NT2/D1 (cell line): ENCODE measurements around the gene INSRR.

ENCODE experiments used
- DNase-seq: peaks from one replicate; pipeline ENCODE4 v3.0.0-alpha.2; 2011; ENCODE audit warnings: low read depth, low spot score
- H3K27me3 ChIP-seq: 2 replicates; pipeline ENCODE4 v1.6.0; 2011; ENCODE audit warnings: mild to moderate bottlenecking; ENCODE audit not compliant: insufficient read length, insufficient read depth
- H3K36me3 ChIP-seq: 2 replicates; pipeline ENCODE4 v1.6.1; 2011; ENCODE audit warnings: mild to moderate bottlenecking, low read length, mixed read lengths; ENCODE audit not compliant: insufficient read depth, insufficient read length
- H3K4me1 ChIP-seq: 2 replicates; pipeline ENCODE4 v1.5.1; 2011; ENCODE audit not compliant: insufficient read depth, insufficient read length
- H3K4me3 ChIP-seq: 2 replicates; pipeline ENCODE4 v1.5.1; 2011; ENCODE audit warnings: low read depth; ENCODE audit not compliant: insufficient read length
- H3K9ac ChIP-seq: 2 replicates; pipeline ENCODE4 v1.6.0; 2011; ENCODE audit warnings: low read depth; ENCODE audit not compliant: insufficient read length
- H3K9me3 ChIP-seq: 2 replicates; pipeline ENCODE4 v1.5.1; 2011; ENCODE audit warnings: mild to moderate bottlenecking, low read length; ENCODE audit not compliant: insufficient read depth
- SUZ12 ChIP-seq: IDR thresholded peaks from 2 replicates; pipeline ENCODE4 v1.6.1; 2011; ENCODE audit not compliant: insufficient read length, insufficient read depth; ENCODE audit errors: extremely low read depth
- YY1 ChIP-seq: IDR thresholded peaks from 2 replicates; pipeline ENCODE4 v1.6.1; 2011; ENCODE audit not compliant: insufficient read length, insufficient read depth
- ZNF274 ChIP-seq: IDR thresholded peaks from 2 replicates; pipeline ENCODE4 v1.6.1; 2011; ENCODE audit warnings: mild to moderate bottlenecking, low read depth, low read length

Gene INSRR

GRCh38 chr1:156869455-156869854, 10.5 kb upstream of the INSRR start:
- Histone ChIP-seq H3K4me3 (no peak overlapping the region), H3K4me1 (peaks cover 17% of the 10 kb centered on the region), H3K9ac (no peak overlapping the region), H3K27me3 (peaks cover 1% of the 10 kb centered on the region), H3K9me3 (no peaks in the 10 kb centered on the region), H3K36me3 (no peaks in the 10 kb centered on the region)
- no peak for DNase-seq
- no peak for TF ChIP-seq ZNF274
- TF ChIP-seq SUZ12 = no peak
- TF ChIP-seq YY1 = no peak

- Histone ChIP-seq H3K36me3 (no peaks in the 10 kb centered on the region), H3K4me3 (no peak overlapping the region), H3K9ac (no peak overlapping the region), H3K27me3 (peaks cover 12% of the 10 kb centered on the region), H3K9me3 (no peaks in the 10 kb centered on the region), H3K4me1 (peaks cover 15% of the 10 kb centered on the region)
- TF ChIP-seq YY1 (no peak), ZNF274 (no peak), SUZ12 (no peak)
- no peak for DNase-seq
Observed at GRCh38 chr1:156868341-156868740, 9.4 kb upstream of the INSRR start.

GRCh38 chr1:156866249-156866909, 7.5 kb upstream of the INSRR start:
- Histone ChIP-seq H3K9me3 (no peaks in the 10 kb centered on the region), H3K27me3 (peaks cover 32% of the 10 kb centered on the region), H3K36me3 (no peaks in the 10 kb centered on the region), H3K4me3 (no peak overlapping the region), H3K9ac (peak overlapping the region; percentile 36), H3K4me1 (peaks cover 21% of the 10 kb centered on the region)
- DNase-seq = no peak
- TF ChIP-seq ZNF274 (no peak), SUZ12 (no peak), YY1 (no peak)

GRCh38 chr1:156865865-156866248, 6.9 kb upstream of the INSRR start:
- no peak for DNase-seq
- peaks cover 23% of the 10 kb centered on the region for H3K4me1 ChIP-seq

GRCh38 chr1:156865258-156865657, 6.3 kb upstream of the INSRR start:
- Histone ChIP-seq H3K9me3 (no peaks in the 10 kb centered on the region), H3K36me3 (no peaks in the 10 kb centered on the region), H3K4me1 (peaks cover 23% of the 10 kb centered on the region), H3K4me3 (no peak overlapping the region), H3K27me3 (peaks cover 42% of the 10 kb centered on the region), H3K9ac (no peak overlapping the region)
- no peak for TF ChIP-seq ZNF274
- TF ChIP-seq YY1 = no peak
- DNase-seq = no peak

More at GRCh38 chr1:156865865-156866248, 6.9 kb upstream of the INSRR start:
- Histone ChIP-seq H3K9ac (no peak overlapping the region), H3K36me3 (no peaks in the 10 kb centered on the region), H3K4me3 (no peak overlapping the region), H3K27me3 (peaks cover 37% of the 10 kb centered on the region), H3K9me3 (no peaks in the 10 kb centered on the region)
- TF ChIP-seq ZNF274 = no peak
- TF ChIP-seq SUZ12 = no peak
- TF ChIP-seq YY1 = no peak

- DNase-seq = no peak
- no peak overlapping the region for H3K4me3 ChIP-seq
- no peak overlapping the region for H3K9ac ChIP-seq
- H3K36me3 ChIP-seq = no peaks in the 10 kb centered on the region
- TF ChIP-seq SUZ12 (no peak), ZNF274 (no peak), YY1 (no peak)
- H3K27me3 ChIP-seq = peaks cover 46% of the 10 kb centered on the region
- H3K4me1 ChIP-seq = peaks cover 23% of the 10 kb centered on the region
- no peaks in the 10 kb centered on the region for H3K9me3 ChIP-seq
Observed at GRCh38 chr1:156864796-156865195, 5.9 kb upstream of the INSRR start.

- peaks cover 56% of the 10 kb centered on the region for H3K27me3 ChIP-seq
- H3K4me3 ChIP-seq = no peak overlapping the region
- no peak overlapping the region for H3K9ac ChIP-seq
- DNase-seq = no peak
- no peaks in the 10 kb centered on the region for H3K9me3 ChIP-seq
- H3K4me1 ChIP-seq = peaks cover 29% of the 10 kb centered on the region
- TF ChIP-seq ZNF274 (no peak), SUZ12 (no peak), YY1 (no peak)
- no peaks in the 10 kb centered on the region for H3K36me3 ChIP-seq
Observed at GRCh38 chr1:156863631-156864030, 4.7 kb upstream of the INSRR start.
